Stomach (tissue), 9 donors: ENCODE data around the gene DDI2. TPM values are rescaled to one million over a fixed set of nuclear protein-coding genes. Genes with fewer than 3 reads are reported as not detected.

Experiments
- DNase-seq, 2 donors: peaks; one replicate each; pipeline versions ENCODE4 v3.0.0 to v3.0.0-alpha.2; 2013 to 2019
- H3K27ac ChIP-seq, 5 donors: fragments of 200-600 bp in 4 of 5; sonication (generic) in 4 of 5; one replicate each; pipeline ENCODE4 v1.5.1; 2013 to 2019; ENCODE audit warnings: mild to moderate bottlenecking in 1 of 5, moderate library complexity in 1 of 5
- H3K27me3 ChIP-seq, 3 donors: fragments of 200-600 bp; sonication (generic); one replicate each; pipeline ENCODE4 v1.5.1; 2017 to 2019; ENCODE audit warnings: mixed run types in 1 of 3
- H3K36me3 ChIP-seq, 4 donors: fragments of 200-600 bp; sonication (generic); 1 replicate in 3 of 4; 2 replicates in 1 of 4; pipeline ENCODE4 v1.5.1; 2016 to 2019
- H3K4me1 ChIP-seq, 4 donors: fragments of 200-600 bp; sonication (generic); one replicate each; pipeline ENCODE4 v1.5.1; 2016 to 2019
- H3K4me3 ChIP-seq, 4 donors: fragments of 200-600 bp; sonication (generic) in 3 of 4; one replicate each; pipeline ENCODE4 v1.5.1; 2016 to 2019; ENCODE audit warnings: mild to moderate bottlenecking in 1 of 4
- H3K9me3 ChIP-seq, 4 donors: fragments of 200-600 bp; sonication (generic); one replicate each; pipeline ENCODE4 v1.5.1; 2016 to 2019
- EP300 ChIP-seq: sonication (generic); formaldehyde crosslinking; IDR thresholded peaks from one replicate; pipeline ENCODE4 v1.6.1; 2017; ENCODE audit warnings: antibody characterized with exemption
- POLR2A ChIP-seq, 4 donors: fragments of 450-650 bp; IDR thresholded peaks; one replicate each; pipeline ENCODE4 v1.6.1; 2016; ENCODE audit warnings: antibody characterized with exemption in 4 of 4, control low read depth in 2 of 4, mild to moderate bottlenecking in 1 of 4, moderate library complexity in 1 of 4
- POLR2AphosphoS5 ChIP-seq, 3 donors: sonication (generic); formaldehyde crosslinking; IDR thresholded peaks; one replicate each; pipeline ENCODE4 v1.6.1; 2016; ENCODE audit warnings: antibody characterized with exemption in 3 of 3
- WGBS, 5 donors: extraction: QIAGEN DNeasy Blood & Tissue Kit in 3 of 5; methylation state at CpG; one replicate each; pipeline versions ENCODE4 v1.1.5 to v1.1.7; 2013 to 2018; 5-methylcytosine and 5-hydroxymethylcytosine counted together
- intact Hi-C: fragments of 100-400 bp; cut with DNase I; formaldehyde crosslinking; loops from one replicate; pipeline ENCODE4 v1.15.1; 2023; ENCODE audit warnings: low total_unique reads
- polyA plus RNA-seq, 3 donors: library from polyadenylated mRNA; stranded (reverse); fragments of 200-250 nt; gene quantifications; one replicate each; pipeline ENCODE4 v1.2.3, GENCODE V29; 2013
- total RNA-seq, 5 donors: library from RNA; depleted of rRNA; stranded (reverse); fragments of >200 nt; gene quantifications; one replicate each; pipeline versions ENCODE4 v1.1.0 to v1.2.3, GENCODE V29; 2014 to 2016
- TF ChIP-seq, protein P1 (sequence below), 7 experiments: fragments of 450-650 bp in 4 of 7; fragments of 200-600 bp in 3 of 7; sonication (generic) in 3 of 7; IDR thresholded peaks; one replicate each; pipeline ENCODE4 v1.5.1; 2016 to 2019; ENCODE audit warnings: antibody characterized with exemption in 7 of 7, control low read depth in 2 of 7, mild to moderate bottlenecking in 1 of 7
- donor health status: healthy with polysubstance abuse.
- donor health status: Bipolar disorder and iron deficiency.
- donor health status: healthy.

The DDI2 gene
- total and polyA plus RNA-seq, 8 donors: 3.1 to 261 (median 16.6) TPM

- H3K4me3 ChIP-seq: no peak overlapping the region
- H3K4me1 ChIP-seq: peaks cover 8 to 68% (median 39%) of the 10 kb centered on the region in 4 donors
- WGBS, 5 donors: 76 to 84% (median 81%) methylated on average over 11 of the region's 11 CpGs
- no peaks in the 10 kb centered on the region for H3K27me3 ChIP-seq
- TF ChIP-seq POLR2A (IDR thresholded peaks at IDR 0.05) (no peak), EP300 (no peak), POLR2AphosphoS5 (IDR thresholded peaks at IDR 0.05) (no peak)
- TF ChIP-seq, protein P1, sequence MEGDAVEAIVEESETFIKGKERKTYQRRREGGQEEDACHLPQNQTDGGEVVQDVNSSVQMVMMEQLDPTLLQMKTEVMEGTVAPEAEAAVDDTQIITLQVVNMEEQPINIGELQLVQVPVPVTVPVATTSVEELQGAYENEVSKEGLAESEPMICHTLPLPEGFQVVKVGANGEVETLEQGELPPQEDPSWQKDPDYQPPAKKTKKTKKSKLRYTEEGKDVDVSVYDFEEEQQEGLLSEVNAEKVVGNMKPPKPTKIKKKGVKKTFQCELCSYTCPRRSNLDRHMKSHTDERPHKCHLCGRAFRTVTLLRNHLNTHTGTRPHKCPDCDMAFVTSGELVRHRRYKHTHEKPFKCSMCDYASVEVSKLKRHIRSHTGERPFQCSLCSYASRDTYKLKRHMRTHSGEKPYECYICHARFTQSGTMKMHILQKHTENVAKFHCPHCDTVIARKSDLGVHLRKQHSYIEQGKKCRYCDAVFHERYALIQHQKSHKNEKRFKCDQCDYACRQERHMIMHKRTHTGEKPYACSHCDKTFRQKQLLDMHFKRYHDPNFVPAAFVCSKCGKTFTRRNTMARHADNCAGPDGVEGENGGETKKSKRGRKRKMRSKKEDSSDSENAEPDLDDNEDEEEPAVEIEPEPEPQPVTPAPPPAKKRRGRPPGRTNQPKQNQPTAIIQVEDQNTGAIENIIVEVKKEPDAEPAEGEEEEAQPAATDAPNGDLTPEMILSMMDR (IDR thresholded peaks at IDR 0.05): no peak
- H3K36me3 ChIP-seq: peaks cover 16 to 47% (median 46%) of the 10 kb centered on the region in 4 donors
- H3K9me3 ChIP-seq: no peaks in the 10 kb centered on the region
- H3K27ac ChIP-seq: no peak overlapping the region
- no peak for DNase-seq
- intact Hi-C loops: no loop called here
Measured at GRCh38 chr1:15626269-15626950, 9.2 kb downstream of the DDI2 start.

GRCh38 chr1:15627343-15627988 is 10.2 kb downstream of the DDI2 start:
- intact Hi-C loops: no loop called here
- WGBS, 5 donors: 46 to 61% (median 52%) methylated on average over 4 of the region's 4 CpGs
- DNase-seq: no peak
- no peaks in the 10 kb centered on the region for H3K27me3 ChIP-seq
- no peak overlapping the region for H3K4me3 ChIP-seq
- H3K36me3 ChIP-seq: peaks cover 26 to 57% (median 56%) of the 10 kb centered on the region in 4 donors
- TF ChIP-seq POLR2A (IDR thresholded peaks at IDR 0.05): no peak
- no peak for TF ChIP-seq POLR2AphosphoS5 (IDR thresholded peaks at IDR 0.05)
- TF ChIP-seq, protein P1 (IDR thresholded peaks at IDR 0.05): no peak
- no peak for TF ChIP-seq EP300
- no peaks in the 10 kb centered on the region for H3K9me3 ChIP-seq
- H3K4me1 ChIP-seq: peaks cover 4 to 57% (median 30%) of the 10 kb centered on the region in 4 donors
- H3K27ac ChIP-seq: no peak overlapping the region

- DNase-seq: no peak
- Histone ChIP-seq H3K27ac (no peak overlapping the region), H3K4me1 (peaks cover 4 to 52% (median 27%) of the 10 kb centered on the region in 4 donors), H3K9me3 (no peaks in the 10 kb centered on the region), H3K4me3 (no peak overlapping the region), H3K36me3 (peaks cover 27 to 63% (median 61%) of the 10 kb centered on the region in 4 donors), H3K27me3 (no peaks in the 10 kb centered on the region)
- TF ChIP-seq, protein P1 (IDR thresholded peaks at IDR 0.05): no peak
- intact Hi-C loops: no loop called here
- 28 to 42% (median 30%) methylated on average over 1 of the region's 1 CpG for WGBS, 5 donors
Measured at GRCh38 chr1:15628003-15628402, 10.7 kb downstream of the DDI2 start.

DNA sequence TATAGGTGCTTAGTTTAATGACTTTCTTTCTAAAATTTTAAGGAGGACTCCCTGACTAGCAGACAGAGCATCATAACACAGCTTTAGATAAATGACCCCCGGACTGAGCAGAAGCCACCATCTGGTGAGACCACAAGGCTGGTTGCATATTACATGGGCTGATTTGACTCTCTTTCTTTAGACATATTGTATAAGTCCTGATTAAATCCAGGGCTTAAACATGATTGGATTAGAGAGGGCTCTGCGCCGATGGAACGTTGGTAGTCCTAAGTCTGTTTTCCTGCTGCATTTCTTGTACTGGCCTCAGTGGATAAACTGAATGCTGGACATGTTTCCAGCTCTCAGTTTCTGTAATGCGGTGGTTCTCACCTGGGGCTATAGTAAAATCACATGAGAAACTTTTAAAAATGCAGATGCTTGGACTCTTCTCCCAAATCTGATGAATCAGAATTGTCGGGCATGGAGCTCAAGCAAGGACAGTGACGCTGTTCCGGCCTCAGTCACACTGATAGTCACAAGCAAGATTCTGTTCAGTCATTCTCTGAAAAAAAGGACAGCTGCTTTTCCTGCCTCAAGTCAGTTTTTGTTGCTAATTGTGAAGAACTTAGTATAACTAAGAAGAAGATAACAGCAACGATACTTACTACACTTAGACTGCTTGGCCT is 16.6 kb downstream of the DDI2 start:
- WGBS, 5 donors: 92 to 97% (median 94%) methylated on average over 9 of the region's 9 CpGs
- no peaks in the 10 kb centered on the region for H3K4me1 ChIP-seq
- H3K36me3 ChIP-seq: peaks cover 64 to 99% (median 97%) of the 10 kb centered on the region in 4 donors
- H3K27me3 ChIP-seq: no peaks in the 10 kb centered on the region
- TF ChIP-seq, protein P1 (IDR thresholded peaks at IDR 0.05): no peak
- TF ChIP-seq POLR2A (IDR thresholded peaks at IDR 0.05) (no peak), POLR2AphosphoS5 (IDR thresholded peaks at IDR 0.05) (no peak)
- no peak for DNase-seq
- intact Hi-C loops: no loop called here
- H3K4me3 ChIP-seq: no peak overlapping the region
- H3K27ac ChIP-seq: no peak overlapping the region
- no peaks in the 10 kb centered on the region for H3K9me3 ChIP-seq
